Keratinocyte (primary cell): ENCODE measurements around the gene INHBE.

Source experiments
- EZH2 ChIP-seq: IDR thresholded peaks from one replicate; pipeline ENCODE4 v1.6.1; 2012; ENCODE audit warnings: inconsistent platforms, mild to moderate bottlenecking, low read length, moderate library complexity
- TF ChIP-seq, protein P1 (sequence below), 3 experiments: IDR thresholded peaks in 1 of 3; conservative IDR thresholded peaks in 1 of 3; optimal IDR thresholded peaks in 1 of 3; 2 replicates in 2 of 3; 3 replicates in 1 of 3; pipeline versions ENCODE3 to v1.5.1; 2011; ENCODE audit warnings: low read length in 3 of 3, mild to moderate bottlenecking in 3 of 3, moderate library complexity in 2 of 3, control low read depth in 1 of 3, inconsistent platforms in 1 of 3; ENCODE audit not compliant: insufficient read depth in 2 of 3; ENCODE audit errors: extremely low read depth in 1 of 3

DNA sequence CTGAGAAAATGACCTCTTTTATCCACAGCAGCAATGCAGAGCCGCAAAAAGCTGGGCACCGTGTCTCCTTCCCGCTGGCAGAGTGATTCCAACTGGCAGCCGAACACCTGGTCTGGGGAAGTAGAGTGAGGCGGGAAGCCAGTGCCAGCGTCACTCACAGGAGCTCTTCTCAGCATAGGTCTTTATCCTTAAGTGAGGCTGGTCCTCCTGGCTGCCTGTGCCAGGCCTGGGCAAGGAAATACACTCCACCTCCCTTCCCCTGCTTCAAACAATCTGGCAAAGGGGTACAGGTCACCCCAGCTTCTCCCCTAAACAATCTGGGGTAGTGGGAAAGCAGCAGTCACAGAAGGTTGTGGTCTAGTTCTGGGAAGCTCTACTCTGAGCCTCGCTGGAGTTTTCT, 19.8 kb downstream of the INHBE start:
- TF ChIP-seq, protein P1, sequence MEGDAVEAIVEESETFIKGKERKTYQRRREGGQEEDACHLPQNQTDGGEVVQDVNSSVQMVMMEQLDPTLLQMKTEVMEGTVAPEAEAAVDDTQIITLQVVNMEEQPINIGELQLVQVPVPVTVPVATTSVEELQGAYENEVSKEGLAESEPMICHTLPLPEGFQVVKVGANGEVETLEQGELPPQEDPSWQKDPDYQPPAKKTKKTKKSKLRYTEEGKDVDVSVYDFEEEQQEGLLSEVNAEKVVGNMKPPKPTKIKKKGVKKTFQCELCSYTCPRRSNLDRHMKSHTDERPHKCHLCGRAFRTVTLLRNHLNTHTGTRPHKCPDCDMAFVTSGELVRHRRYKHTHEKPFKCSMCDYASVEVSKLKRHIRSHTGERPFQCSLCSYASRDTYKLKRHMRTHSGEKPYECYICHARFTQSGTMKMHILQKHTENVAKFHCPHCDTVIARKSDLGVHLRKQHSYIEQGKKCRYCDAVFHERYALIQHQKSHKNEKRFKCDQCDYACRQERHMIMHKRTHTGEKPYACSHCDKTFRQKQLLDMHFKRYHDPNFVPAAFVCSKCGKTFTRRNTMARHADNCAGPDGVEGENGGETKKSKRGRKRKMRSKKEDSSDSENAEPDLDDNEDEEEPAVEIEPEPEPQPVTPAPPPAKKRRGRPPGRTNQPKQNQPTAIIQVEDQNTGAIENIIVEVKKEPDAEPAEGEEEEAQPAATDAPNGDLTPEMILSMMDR (optimal IDR thresholded peaks at IDR 0.05 in 1 of 3, IDR thresholded peaks at IDR 0.05 in 1 of 3, conservative IDR thresholded peaks at IDR 0.05 in 1 of 3; ENCODE audit: extremely low read depth in 1 of 3, insufficient read depth in 2 of 3, low read length in 3 of 3): no peak
- TF ChIP-seq EZH2: peak; percentile 67
